ENCODE results near the gene DNM2. TPM values are rescaled to one million over a fixed set of nuclear protein-coding genes. Genes with fewer than 3 reads are reported as not detected.
A peak's percentile ranks its signal among the peaks of the same experiment; 100 is the strongest.

Gene DNM2
- total and polyA plus RNA-seq, 9 of the 15 experiments (the other 6 are each of a cell fraction or from before 2014, with no cell fraction given), result 2.2 to 161 (median 72.6) TPM

DNA sequence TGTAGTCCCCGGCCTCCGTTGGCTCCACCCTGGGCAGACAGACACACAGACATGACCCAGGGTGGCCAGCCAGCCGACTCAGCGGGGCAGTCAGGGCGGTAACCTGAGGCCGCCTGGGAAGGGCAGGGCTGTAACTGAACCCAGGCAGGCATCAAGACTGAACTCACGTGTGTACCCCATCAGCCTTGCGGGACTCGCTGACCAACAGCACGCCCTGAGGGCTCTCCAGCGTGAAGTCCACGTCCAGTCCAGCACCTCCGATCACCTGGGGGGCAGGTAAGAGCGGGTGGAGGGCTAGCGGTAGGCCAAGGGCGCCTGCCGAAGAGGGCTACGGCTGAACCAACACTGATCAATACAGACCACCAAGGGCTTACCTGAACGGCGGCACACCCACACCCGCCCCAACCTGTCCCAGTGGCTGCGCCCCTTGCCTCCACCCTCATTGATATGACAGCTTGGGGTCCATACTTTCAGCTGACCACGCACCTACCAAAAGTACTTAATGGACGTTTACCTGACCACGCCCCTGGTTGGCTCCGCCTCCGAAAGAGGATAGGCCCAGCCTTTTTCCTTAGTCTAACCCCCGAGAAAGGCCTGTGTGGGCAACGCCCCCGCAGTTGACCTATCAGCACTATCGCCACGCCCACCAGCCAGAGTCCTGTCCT is 117.3 kb downstream of the DNM2 start (continued):
- TF ChIP-seq, protein P1, sequence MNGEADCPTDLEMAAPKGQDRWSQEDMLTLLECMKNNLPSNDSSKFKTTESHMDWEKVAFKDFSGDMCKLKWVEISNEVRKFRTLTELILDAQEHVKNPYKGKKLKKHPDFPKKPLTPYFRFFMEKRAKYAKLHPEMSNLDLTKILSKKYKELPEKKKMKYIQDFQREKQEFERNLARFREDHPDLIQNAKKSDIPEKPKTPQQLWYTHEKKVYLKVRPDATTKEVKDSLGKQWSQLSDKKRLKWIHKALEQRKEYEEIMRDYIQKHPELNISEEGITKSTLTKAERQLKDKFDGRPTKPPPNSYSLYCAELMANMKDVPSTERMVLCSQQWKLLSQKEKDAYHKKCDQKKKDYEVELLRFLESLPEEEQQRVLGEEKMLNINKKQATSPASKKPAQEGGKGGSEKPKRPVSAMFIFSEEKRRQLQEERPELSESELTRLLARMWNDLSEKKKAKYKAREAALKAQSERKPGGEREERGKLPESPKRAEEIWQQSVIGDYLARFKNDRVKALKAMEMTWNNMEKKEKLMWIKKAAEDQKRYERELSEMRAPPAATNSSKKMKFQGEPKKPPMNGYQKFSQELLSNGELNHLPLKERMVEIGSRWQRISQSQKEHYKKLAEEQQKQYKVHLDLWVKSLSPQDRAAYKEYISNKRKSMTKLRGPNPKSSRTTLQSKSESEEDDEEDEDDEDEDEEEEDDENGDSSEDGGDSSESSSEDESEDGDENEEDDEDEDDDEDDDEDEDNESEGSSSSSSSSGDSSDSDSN (IDR thresholded peaks at IDR 0.05; ENCODE audit: borderline replicate concordance in 1 of 2, low read depth in 2 of 2, low read length in 2 of 2), result no peak
- TF ChIP-seq, protein P2, sequence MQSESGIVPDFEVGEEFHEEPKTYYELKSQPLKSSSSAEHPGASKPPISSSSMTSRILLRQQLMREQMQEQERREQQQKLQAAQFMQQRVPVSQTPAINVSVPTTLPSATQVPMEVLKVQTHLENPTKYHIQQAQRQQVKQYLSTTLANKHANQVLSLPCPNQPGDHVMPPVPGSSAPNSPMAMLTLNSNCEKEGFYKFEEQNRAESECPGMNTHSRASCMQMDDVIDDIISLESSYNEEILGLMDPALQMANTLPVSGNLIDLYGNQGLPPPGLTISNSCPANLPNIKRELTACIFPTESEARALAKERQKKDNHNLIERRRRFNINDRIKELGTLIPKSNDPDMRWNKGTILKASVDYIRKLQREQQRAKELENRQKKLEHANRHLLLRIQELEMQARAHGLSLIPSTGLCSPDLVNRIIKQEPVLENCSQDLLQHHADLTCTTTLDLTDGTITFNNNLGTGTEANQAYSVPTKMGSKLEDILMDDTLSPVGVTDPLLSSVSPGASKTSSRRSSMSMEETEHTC (IDR thresholded peaks at IDR 0.05), result no peak
- TF ChIP-seq FOXA3 (CRISPR knock-in tag; conservative IDR thresholded peaks at IDR 0.05 in 1 of 2, IDR thresholded peaks at IDR 0.05 in 1 of 2) (peak in 1 of 2 experiments; percentile 62; a peak in 1 of 4 replicates), OTX1 (CRISPR knock-in tag; IDR thresholded peaks at IDR 0.05) (peak; percentile 8; the same call in 1 of the 2 replicates), ZKSCAN1 (IDR thresholded peaks at IDR 0.05; ENCODE audit: low read depth, low read length) (no peak), MAFF (IDR thresholded peaks at IDR 0.05; ENCODE audit: low read length) (no peak), EWSR1 (IDR thresholded peaks at IDR 0.05; ENCODE audit: borderline replicate concordance, low read depth, partially characterized antibody) (no peak), NFE2L1 (tag; IDR thresholded peaks at IDR 0.05; ENCODE audit: borderline replicate concordance, low read depth) (no peak), ZNF445 (CRISPR knock-in tag; IDR thresholded peaks at IDR 0.05; ENCODE audit: low read depth) (0 out of 2 replicates have a peak, but pooled peaks have one; percentile 41), ETV6 (IDR thresholded peaks at IDR 0.05; ENCODE audit: borderline replicate concordance in 1 of 2, low read depth in 2 of 2, low read length in 1 of 2) (no peak), ETV6 (CRISPR knock-in tag; IDR thresholded peaks at IDR 0.05; ENCODE audit: borderline replicate concordance) (0 out of 2 replicates have a peak, but pooled peaks have one; percentile 39), YBX1 (IDR thresholded peaks at IDR 0.05) (no peak), ZNF766 (CRISPR knock-in tag; conservative IDR thresholded peaks at IDR 0.05) (no peak), KLF13 (tag; IDR thresholded peaks at IDR 0.05; ENCODE audit: borderline replicate concordance, low read depth) (no peak), MAFG (tag; conservative IDR thresholded peaks at IDR 0.05) (peak; percentile 29; the same call in 1 of the 2 replicates), IRF2 (CRISPR knock-in tag; IDR thresholded peaks at IDR 0.05) (no peak), RUNX1 (IDR thresholded peaks at IDR 0.05; ENCODE audit: low read depth) (0 out of 2 replicates have a peak, but pooled peaks have one; percentile 21)
- TF ChIP-seq, protein P3, sequence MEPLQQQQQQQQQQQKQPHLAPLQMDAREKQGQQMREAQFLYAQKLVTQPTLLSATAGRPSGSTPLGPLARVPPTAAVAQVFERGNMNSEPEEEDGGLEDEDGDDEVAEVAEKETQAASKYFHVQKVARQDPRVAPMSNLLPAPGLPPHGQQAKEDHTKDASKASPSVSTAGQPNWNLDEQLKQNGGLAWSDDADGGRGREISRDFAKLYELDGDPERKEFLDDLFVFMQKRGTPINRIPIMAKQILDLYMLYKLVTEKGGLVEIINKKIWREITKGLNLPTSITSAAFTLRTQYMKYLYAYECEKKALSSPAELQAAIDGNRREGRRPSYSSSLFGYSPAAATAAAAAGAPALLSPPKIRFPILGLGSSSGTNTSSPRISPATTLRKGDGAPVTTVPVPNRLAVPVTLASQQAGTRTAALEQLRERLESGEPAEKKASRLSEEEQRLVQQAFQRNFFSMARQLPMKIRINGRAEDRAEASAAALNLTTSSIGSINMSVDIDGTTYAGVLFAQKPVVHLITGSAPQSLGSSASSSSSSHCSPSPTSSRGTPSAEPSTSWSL (CRISPR knock-in tag; IDR thresholded peaks at IDR 0.05; ENCODE audit: borderline replicate concordance), result no peak
- TF ChIP-seq, protein P4, sequence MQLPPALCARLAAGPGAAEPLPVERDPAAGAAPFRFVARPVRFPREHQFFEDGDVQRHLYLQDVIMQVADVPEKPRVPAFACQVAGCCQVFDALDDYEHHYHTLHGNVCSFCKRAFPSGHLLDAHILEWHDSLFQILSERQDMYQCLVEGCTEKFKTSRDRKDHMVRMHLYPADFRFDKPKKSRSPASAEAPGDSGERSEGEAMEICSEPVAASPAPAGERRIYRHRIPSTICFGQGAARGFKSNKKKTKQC (CRISPR knock-in tag; IDR thresholded peaks at IDR 0.05), result peak; percentile 50; the same call in 1 of the 2 replicates
- TF ChIP-seq, protein P5, sequence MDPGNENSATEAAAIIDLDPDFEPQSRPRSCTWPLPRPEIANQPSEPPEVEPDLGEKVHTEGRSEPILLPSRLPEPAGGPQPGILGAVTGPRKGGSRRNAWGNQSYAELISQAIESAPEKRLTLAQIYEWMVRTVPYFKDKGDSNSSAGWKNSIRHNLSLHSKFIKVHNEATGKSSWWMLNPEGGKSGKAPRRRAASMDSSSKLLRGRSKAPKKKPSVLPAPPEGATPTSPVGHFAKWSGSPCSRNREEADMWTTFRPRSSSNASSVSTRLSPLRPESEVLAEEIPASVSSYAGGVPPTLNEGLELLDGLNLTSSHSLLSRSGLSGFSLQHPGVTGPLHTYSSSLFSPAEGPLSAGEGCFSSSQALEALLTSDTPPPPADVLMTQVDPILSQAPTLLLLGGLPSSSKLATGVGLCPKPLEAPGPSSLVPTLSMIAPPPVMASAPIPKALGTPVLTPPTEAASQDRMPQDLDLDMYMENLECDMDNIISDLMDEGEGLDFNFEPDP (CRISPR knock-in tag; IDR thresholded peaks at IDR 0.05), result 0 out of 2 replicates have a peak, but pooled peaks have one; percentile 35
